Activated CD8-positive, alpha-beta T cell treated with anti-CD3 and anti-CD28 coated beads for 36 hours (primary cell): ENCODE measurements around the gene TLR1. TPM values are rescaled to one million over a fixed set of nuclear protein-coding genes. Genes with fewer than 3 reads are reported as not detected.

Experiments
- ATAC-seq: fragments of 200-7000 bp; cut with Tn5 transposase; one replicate; pipeline ENCODE4 v1.10.0; 2021; ENCODE audit warnings: mild to moderate bottlenecking, moderate library complexity
- CTCF ChIA-PET: fragments of 350-600 bp; sonication (Branson Sonifier 250); formaldehyde crosslinking; loops from one replicate; lab custom pipeline; 2021; ENCODE audit warnings: antibody characterized with exemption; lab: Charles Lee
- POLR2A ChIA-PET: fragments of 350-600 bp; sonication (Branson Sonifier 250); formaldehyde crosslinking; loops from one replicate; lab custom pipeline; 2021; ENCODE audit warnings: antibody characterized with exemption; lab: Charles Lee
- DNase-seq: peaks from one replicate; pipeline ENCODE4 v3.0.0-alpha.2; 2020
- H3K27ac Mint-ChIP-seq: one replicate; pipeline ENCODE4 v1.8.0; 2021; ENCODE audit warnings: mild to moderate bottlenecking, mixed read lengths
- H3K27me3 Mint-ChIP-seq: one replicate; pipeline ENCODE4 v1.8.0; 2021; ENCODE audit warnings: mixed read lengths
- H3K36me3 Mint-ChIP-seq: one replicate; pipeline ENCODE4 v1.8.0; 2021; ENCODE audit warnings: low read depth, mixed read lengths
- H3K4me1 Mint-ChIP-seq: one replicate; pipeline ENCODE4 v1.8.0; 2021; ENCODE audit warnings: low read depth, mixed read lengths
- H3K4me3 Mint-ChIP-seq: one replicate; pipeline ENCODE4 v1.8.0; 2021; ENCODE audit warnings: mild to moderate bottlenecking, moderate library complexity, mixed read lengths
- H3K9me3 Mint-ChIP-seq: one replicate; pipeline ENCODE4 v1.8.0; 2021; ENCODE audit warnings: mixed read lengths
- intact Hi-C: fragments of 100-400 bp; cut with micrococcal nuclease; formaldehyde crosslinking; loops from one replicate; pipeline ENCODE4 v1.10.0; 2022
- total RNA-seq, 2 experiments: library from RNA; stranded (reverse); gene quantifications; one replicate each; pipeline ENCODE4 v1.2.3, GENCODE V29; 2021
- TF ChIP-seq, protein P1 (sequence below): fragments of 200-600 bp; IDR thresholded peaks from one replicate; pipeline ENCODE4 v1.8.0; 2022; ENCODE audit warnings: antibody characterized with exemption, mild to moderate bottlenecking

Gene TLR1
- total RNA-seq, 2 experiments from 2014 or later: 1.5 to 1.9 TPM

DNA sequence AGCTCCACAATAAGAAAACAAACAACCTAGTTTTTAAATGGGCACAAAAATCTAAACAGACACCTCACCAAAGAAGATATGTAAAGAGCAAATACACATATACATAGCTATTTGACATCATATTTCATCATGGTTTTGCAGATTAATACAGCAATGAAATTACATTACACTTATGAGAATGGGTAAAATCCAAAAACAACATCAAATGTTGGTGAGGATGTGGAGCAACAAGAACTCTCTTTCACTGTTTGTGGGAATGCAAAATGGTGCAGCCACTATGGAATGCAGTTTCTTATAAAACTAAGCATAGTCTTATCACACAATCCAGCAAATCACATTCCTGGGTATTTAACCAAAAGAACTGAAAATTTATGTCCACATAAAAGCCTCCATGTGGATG lies 27.1 kb upstream of the TLR1 start:
- intact Hi-C loops: no loop called here
- DNase-seq (no peak), ATAC-seq (no peak)
- Mint-ChIP-seq H3K36me3 (peaks cover 2% of the 10 kb centered on the region), H3K4me3 (no peak overlapping the region), H3K9me3 (peaks cover 14% of the 10 kb centered on the region), H3K27me3 (no peaks in the 10 kb centered on the region), H3K27ac (no peak overlapping the region), H3K4me1 (no peaks in the 10 kb centered on the region)
- POLR2A ChIA-PET: no interaction called here
- CTCF ChIA-PET: interaction anchor here (0.9 to 1.9 kb wide), 5 partner anchors 11 to 33 kb away, joined by 3 to 8 read pairs (median 3); partner anchors contain the start of gene TLR1
- TF ChIP-seq, protein P1, sequence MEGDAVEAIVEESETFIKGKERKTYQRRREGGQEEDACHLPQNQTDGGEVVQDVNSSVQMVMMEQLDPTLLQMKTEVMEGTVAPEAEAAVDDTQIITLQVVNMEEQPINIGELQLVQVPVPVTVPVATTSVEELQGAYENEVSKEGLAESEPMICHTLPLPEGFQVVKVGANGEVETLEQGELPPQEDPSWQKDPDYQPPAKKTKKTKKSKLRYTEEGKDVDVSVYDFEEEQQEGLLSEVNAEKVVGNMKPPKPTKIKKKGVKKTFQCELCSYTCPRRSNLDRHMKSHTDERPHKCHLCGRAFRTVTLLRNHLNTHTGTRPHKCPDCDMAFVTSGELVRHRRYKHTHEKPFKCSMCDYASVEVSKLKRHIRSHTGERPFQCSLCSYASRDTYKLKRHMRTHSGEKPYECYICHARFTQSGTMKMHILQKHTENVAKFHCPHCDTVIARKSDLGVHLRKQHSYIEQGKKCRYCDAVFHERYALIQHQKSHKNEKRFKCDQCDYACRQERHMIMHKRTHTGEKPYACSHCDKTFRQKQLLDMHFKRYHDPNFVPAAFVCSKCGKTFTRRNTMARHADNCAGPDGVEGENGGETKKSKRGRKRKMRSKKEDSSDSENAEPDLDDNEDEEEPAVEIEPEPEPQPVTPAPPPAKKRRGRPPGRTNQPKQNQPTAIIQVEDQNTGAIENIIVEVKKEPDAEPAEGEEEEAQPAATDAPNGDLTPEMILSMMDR: no peak

DNA sequence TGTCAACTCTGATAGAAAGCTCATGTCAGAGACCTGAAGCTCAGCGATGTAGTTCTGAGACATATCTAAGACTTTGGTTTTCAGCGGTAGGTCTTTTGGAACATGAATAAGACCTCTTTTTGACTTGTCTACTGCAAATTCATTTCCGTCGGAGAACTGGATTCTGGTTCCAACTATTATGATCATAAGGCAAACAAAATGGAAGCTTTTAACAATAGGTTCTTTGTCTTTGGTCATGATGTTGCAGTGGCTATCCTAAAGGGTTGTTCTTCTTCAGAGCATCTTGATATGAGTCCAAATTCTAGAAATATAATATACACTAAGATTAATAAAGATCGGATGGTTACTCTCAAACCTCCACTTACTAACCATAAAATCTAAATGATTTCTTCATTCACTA lies 24.6 kb upstream of the TLR1 start:
- H3K27ac Mint-ChIP-seq: no peak overlapping the region
- H3K9me3 Mint-ChIP-seq: peaks cover 3% of the 10 kb centered on the region
- CTCF ChIA-PET: interaction anchor here (0.9 to 2.2 kb wide), 6 partner anchors 24 to 71 kb away, joined by 3 to 8 read pairs (median 4); partner anchors contain the start of gene TLR1
- ATAC-seq (no peak), DNase-seq (no peak)
- H3K36me3 Mint-ChIP-seq: no peaks in the 10 kb centered on the region
- no peaks in the 10 kb centered on the region for H3K27me3 Mint-ChIP-seq
- POLR2A ChIA-PET: interaction anchor here (0.6 kb wide), 1 partner anchor 174 kb away, joined by 3 read pairs; no protein-coding TSS in a partner anchor
- no peak overlapping the region for H3K4me3 Mint-ChIP-seq
- no peaks in the 10 kb centered on the region for H3K4me1 Mint-ChIP-seq
- intact Hi-C loops: no loop called here
- TF ChIP-seq, protein P1: no peak

GRCh38 chr4:38823766-38824165 lies 19.2 kb upstream of the TLR1 start:
- peaks cover 8% of the 10 kb centered on the region for H3K9me3 Mint-ChIP-seq
- ATAC-seq: no peak
- POLR2A ChIA-PET: no interaction called here
- no peak overlapping the region for H3K4me3 Mint-ChIP-seq
- intact Hi-C loops: no loop called here
- TF ChIP-seq, protein P1: no peak
- DNase-seq: no peak
- peaks cover 3% of the 10 kb centered on the region for H3K36me3 Mint-ChIP-seq
- H3K27ac Mint-ChIP-seq: no peak overlapping the region
- H3K27me3 Mint-ChIP-seq: no peaks in the 10 kb centered on the region
- CTCF ChIA-PET: interaction anchor here (2.9 kb wide), 1 partner anchor 37 kb away, joined by 10 read pairs; no protein-coding TSS in a partner anchor
- H3K4me1 Mint-ChIP-seq: peaks cover 13% of the 10 kb centered on the region

DNA sequence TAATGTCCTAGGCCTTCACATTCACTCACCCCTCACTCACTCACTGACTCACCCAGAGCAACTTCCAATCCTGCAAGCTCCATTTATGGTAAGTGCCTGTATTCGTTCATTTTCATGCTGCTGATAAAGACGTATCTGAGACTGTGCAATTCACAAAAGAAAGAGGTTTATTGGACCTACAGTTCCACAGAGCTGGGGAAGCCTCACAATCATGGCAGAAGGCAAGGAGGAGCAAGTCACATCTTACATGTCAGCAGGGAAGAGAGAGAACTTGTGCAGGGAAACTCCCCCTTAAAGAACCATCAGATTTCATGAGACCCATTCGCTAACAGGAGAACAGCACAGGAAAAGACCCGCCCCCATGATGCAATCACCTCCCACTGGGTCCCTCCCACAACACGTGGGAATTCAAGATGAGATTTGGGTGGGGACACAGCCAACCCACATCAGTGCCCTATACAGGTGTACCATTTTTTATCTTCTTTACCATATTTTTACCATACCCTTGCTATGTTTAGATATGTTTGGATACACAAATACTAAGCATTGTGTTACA lies 18.2 kb upstream of the TLR1 start:
- Mint-ChIP-seq H3K27ac (no peak overlapping the region), H3K4me1 (peaks cover 13% of the 10 kb centered on the region), H3K9me3 (peaks cover 8% of the 10 kb centered on the region), H3K27me3 (no peaks in the 10 kb centered on the region), H3K4me3 (no peak overlapping the region), H3K36me3 (peaks cover 3% of the 10 kb centered on the region)
- intact Hi-C loops: no loop called here
- TF ChIP-seq, protein P1: no peak
- ATAC-seq: no peak
- no peak for DNase-seq
- ChIA-PET POLR2A (interaction anchor here (0.6 kb wide), 1 partner anchor 1896 kb away, joined by 3 read pairs; no protein-coding TSS in a partner anchor), CTCF (interaction anchor here (0.7 to 2.9 kb wide), 2 partner anchors 38 to 63 kb away, joined by 4 to 10 read pairs; no protein-coding TSS in a partner anchor)

DNA sequence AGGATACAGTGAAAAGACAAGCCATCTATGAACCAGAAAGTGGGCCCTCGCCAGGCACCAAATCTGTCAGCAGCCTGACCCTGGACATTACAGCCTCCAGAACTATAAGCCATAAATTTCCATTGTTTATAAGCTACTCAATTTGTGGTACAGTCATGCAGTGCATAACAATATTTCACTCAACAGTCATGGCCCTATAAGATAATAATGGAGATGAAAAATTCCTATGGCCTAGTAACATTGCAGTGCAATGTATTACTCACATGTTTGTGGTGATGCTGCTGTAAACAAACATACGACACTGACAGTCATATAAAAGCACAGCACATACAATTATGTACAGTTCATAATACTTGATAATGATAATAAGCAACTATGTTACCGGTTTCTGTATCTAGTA lies 17.1 kb upstream of the TLR1 start:
- Mint-ChIP-seq H3K4me3 (no peak overlapping the region), H3K4me1 (peaks cover 13% of the 10 kb centered on the region), H3K9me3 (peaks cover 8% of the 10 kb centered on the region), H3K36me3 (peaks cover 3% of the 10 kb centered on the region), H3K27ac (no peak overlapping the region), H3K27me3 (no peaks in the 10 kb centered on the region)
- ChIA-PET POLR2A (no interaction called here), CTCF (interaction anchor here (2.9 kb wide), 1 partner anchor 39 kb away, joined by 10 read pairs; no protein-coding TSS in a partner anchor)
- TF ChIP-seq, protein P1: no peak
- ATAC-seq: no peak
- intact Hi-C loops: no loop called here
- no peak for DNase-seq
